Measurements from ENCODE around the gene MLLT10. TPM values are rescaled to one million over a fixed set of nuclear protein-coding genes. Genes with fewer than 3 reads are reported as not detected.

MLLT10 gene
- total RNA-seq, 2 donors from 2014 or later = 55.8 to 62.9 TPM

- Histone ChIP-seq H3K27me3 (ENCODE audit: control insufficient read depth, insufficient read depth, low read length, poor library complexity, severe bottlenecking) (no peaks in the 10 kb centered on the region), H3K4me1 (ENCODE audit: control insufficient read depth, insufficient read depth, low read length) (peaks cover 10% of the 10 kb centered on the region), H3K36me3 (ENCODE audit: control insufficient read depth, insufficient read depth, low read length) (no peaks in the 10 kb centered on the region), H3K9me3 (ENCODE audit: control insufficient read depth, low read length) (no peaks in the 10 kb centered on the region), H3K4me3 (ENCODE audit: low read length) (peak overlapping the region; percentile 92), H3K27ac (ENCODE audit: low read depth, low read length) (peak overlapping the region; percentile 96), H3K9ac (ENCODE audit: extremely low read depth, low read length, poor library complexity, severe bottlenecking) (peak overlapping the region; percentile 88)
- WGBS, 2 experiments (ENCODE audit: insufficient coverage in 1 of 2, insufficient read length in 1 of 2) = 0% methylated on average over 39 of the region's 39 CpGs; no CpG with 5 or more reads in 1 of the 2 experiments
- TF ChIP-seq CTCF (conservative IDR thresholded peaks at IDR 0.05) = no peak
- Mint-ChIP-seq H3K27ac (peak overlapping the region; percentile 93), H3K36me3 (ENCODE audit: low read depth) (no peaks in the 10 kb centered on the region), H3K27me3 (ENCODE audit: insufficient read depth) (peaks cover 3% of the 10 kb centered on the region), H3K9me3 (no peaks in the 10 kb centered on the region), H3K4me3 (peak overlapping the region; percentile 82), H3K4me1 (peaks cover 77% of the 10 kb centered on the region)
- peak; percentile 86 for DNase-seq
These were observed 23.6 kb upstream of the MLLT10 start for GRCh38 chr10:21510241-21511094.

GRCh38 chr10:21511095-21511570, 22.9 kb upstream of the MLLT10 start:
- peak overlapping the region; percentile 82 for H3K4me3 Mint-ChIP-seq
- peak overlapping the region; percentile 93 for H3K27ac Mint-ChIP-seq
- no peaks in the 10 kb centered on the region for H3K9me3 Mint-ChIP-seq
- TF ChIP-seq CTCF (conservative IDR thresholded peaks at IDR 0.05) = no peak
- WGBS, 2 experiments (ENCODE audit: insufficient coverage in 1 of 2, insufficient read length in 1 of 2) = 10% methylated on average over 2 of the region's 2 CpGs; no CpG with 5 or more reads in 1 of the 2 experiments
- H3K27ac ChIP-seq (ENCODE audit: low read depth, low read length) = peak overlapping the region; percentile 96
- H3K36me3 Mint-ChIP-seq (ENCODE audit: low read depth) = no peaks in the 10 kb centered on the region
- no peaks in the 10 kb centered on the region for H3K9me3 ChIP-seq (ENCODE audit: control insufficient read depth, low read length)
- H3K9ac ChIP-seq (ENCODE audit: extremely low read depth, low read length, poor library complexity, severe bottlenecking) = peak overlapping the region; percentile 88
- no peaks in the 10 kb centered on the region for H3K27me3 ChIP-seq (ENCODE audit: control insufficient read depth, insufficient read depth, low read length, poor library complexity, severe bottlenecking)
- peaks cover 6% of the 10 kb centered on the region for H3K4me1 ChIP-seq (ENCODE audit: control insufficient read depth, insufficient read depth, low read length)
- no peak for DNase-seq
- peaks cover 3% of the 10 kb centered on the region for H3K27me3 Mint-ChIP-seq (ENCODE audit: insufficient read depth)
- peaks cover 76% of the 10 kb centered on the region for H3K4me1 Mint-ChIP-seq
- H3K4me3 ChIP-seq (ENCODE audit: low read length) = peak overlapping the region; percentile 92
- no peaks in the 10 kb centered on the region for H3K36me3 ChIP-seq (ENCODE audit: control insufficient read depth, insufficient read depth, low read length)

- H3K4me1 Mint-ChIP-seq = peaks cover 68% of the 10 kb centered on the region
- Histone ChIP-seq H3K36me3 (ENCODE audit: control insufficient read depth, insufficient read depth, low read length) (no peaks in the 10 kb centered on the region), H3K4me3 (ENCODE audit: low read length) (peak overlapping the region; percentile 92), H3K27me3 (ENCODE audit: control insufficient read depth, insufficient read depth, low read length, poor library complexity, severe bottlenecking) (no peaks in the 10 kb centered on the region), H3K9me3 (ENCODE audit: control insufficient read depth, low read length) (no peaks in the 10 kb centered on the region), H3K9ac (ENCODE audit: extremely low read depth, low read length, poor library complexity, severe bottlenecking) (peak overlapping the region; percentile 88), H3K27ac (ENCODE audit: low read depth, low read length) (no peak overlapping the region), H3K4me1 (ENCODE audit: control insufficient read depth, insufficient read depth, low read length) (peaks cover 6% of the 10 kb centered on the region)
- H3K27me3 Mint-ChIP-seq (ENCODE audit: insufficient read depth) = peaks cover 3% of the 10 kb centered on the region
- WGBS, 2 experiments (ENCODE audit: insufficient coverage in 1 of 2, insufficient read length in 1 of 2) = 59 to 80% methylated on average over 3 of the region's 3 CpGs
- DNase-seq = no peak
- H3K36me3 Mint-ChIP-seq (ENCODE audit: low read depth) = no peaks in the 10 kb centered on the region
- peak overlapping the region; percentile 82 for H3K4me3 Mint-ChIP-seq
- no peak for TF ChIP-seq CTCF (conservative IDR thresholded peaks at IDR 0.05)
- H3K27ac Mint-ChIP-seq = peak overlapping the region; percentile 74
- no peaks in the 10 kb centered on the region for H3K9me3 Mint-ChIP-seq
These were observed 22.0 kb upstream of the MLLT10 start for GRCh38 chr10:21511946-21512572.
